GM12875 (cell line): ENCODE measurements around the gene MICAL3.

Source experiments
- H3K4me3 ChIP-seq: one replicate; pipeline ENCODE4 v1.5.1; 2011; ENCODE audit warnings: low read depth, low read length, control low read depth
- CTCF ChIP-seq: IDR thresholded peaks from 2 replicates; pipeline ENCODE4 v1.5.1; 2011; ENCODE audit warnings: low read depth, mild to moderate bottlenecking, control low read depth, inconsistent platforms, low read length, moderate library complexity, borderline replicate concordance; ENCODE audit not compliant: insufficient read depth

Gene MICAL3

GRCh38 chr22:17919276-17920144 lies 104.9 kb downstream of the MICAL3 start:
- TF ChIP-seq CTCF, result no peak
- H3K4me3 ChIP-seq, result no peak overlapping the region

- no peak overlapping the region for H3K4me3 ChIP-seq
- no peak for TF ChIP-seq CTCF
These were observed 105.5 kb downstream of the MICAL3 start for GRCh38 chr22:17918840-17919239.

- H3K4me3 ChIP-seq, result no peak overlapping the region
- TF ChIP-seq CTCF, result no peak
These were observed 106.8 kb downstream of the MICAL3 start for GRCh38 chr22:17917490-17917983.

GRCh38 chr22:17916226-17916889 lies 108.0 kb downstream of the MICAL3 start:
- no peak overlapping the region for H3K4me3 ChIP-seq
- no peak for TF ChIP-seq CTCF

GRCh38 chr22:17915676-17916075 lies 108.7 kb downstream of the MICAL3 start:
- TF ChIP-seq CTCF, result no peak
- H3K4me3 ChIP-seq, result no peak overlapping the region

GRCh38 chr22:17915188-17915587 lies 109.2 kb downstream of the MICAL3 start:
- no peak for TF ChIP-seq CTCF
- H3K4me3 ChIP-seq, result no peak overlapping the region
